K562 (cell line): ENCODE measurements around the gene LMNTD2. TPM values are rescaled to one million over a fixed set of nuclear protein-coding genes. Genes with fewer than 3 reads are reported as not detected.

Source experiments
- CBX2 ChIP-seq: fragments of 200-600 bp; sonication (generic); IDR thresholded peaks from one replicate; pipeline ENCODE4 v1.6.1; 2012; ENCODE audit warnings: mild to moderate bottlenecking, low read length, inconsistent platforms; ENCODE audit not compliant: insufficient read depth, poor library complexity, severe bottlenecking
- MGA ChIP-seq: fragments of 450-650 bp; IDR thresholded peaks from 2 replicates; pipeline ENCODE4 v1.6.1; 2016; ENCODE audit warnings: mild to moderate bottlenecking, moderate library complexity
- NR2C1 ChIP-seq, 2 experiments: fragments of 450-650 bp; IDR thresholded peaks; 2 replicates each; pipeline ENCODE4 v1.6.1; 2017; ENCODE audit warnings: mild to moderate bottlenecking in 2 of 2, antibody characterized with exemption in 1 of 2, inconsistent platforms in 1 of 2, missing compliant biosample characterization in 1 of 2, missing genetic modification characterization in 1 of 2
- SRF ChIP-seq, 2 experiments: fragments of 250-450, 450-650 bp in 1 of 2; sonication (Bioruptor Pico) in 1 of 2; sonication (generic) in 1 of 2; formaldehyde crosslinking; IDR thresholded peaks; 2 replicates each; pipeline versions ENCODE4 v1.5.0 to v1.5.1; 2020 to 2022; ENCODE audit warnings: mild to moderate bottlenecking in 1 of 2, missing genetic modification reagents in 1 of 2
- WHSC1 ChIP-seq: IDR thresholded peaks from one replicate; pipeline ENCODE4 v1.6.1; 2012; ENCODE audit warnings: low read length, control low read depth, inconsistent platforms
- ZNF507 ChIP-seq: conservative IDR thresholded peaks from 2 replicates; pipeline ENCODE4 v1.6.1; 2017; ENCODE audit warnings: missing genetic modification characterization, missing compliant biosample characterization
- polyA plus RNA-seq, 8 experiments: library from polyadenylated mRNA; depleted of rRNA in 4 of 8; stranded (reverse) in 5 of 8; unstranded in 3 of 8; fragments of >200 nt; fragmentation: Nextera tagmentation in 2 of 8; fragmentation: Illumina TruSeq in 1 of 8; extraction: Ambion mirVana in 2 of 8; extraction: Trizol in 1 of 8; gene quantifications; 2 replicates each; pipeline versions ENCODE4 v1.2.1 to v1.2.3, GENCODE V29; 2011 to 2014; ENCODE audit warnings: inconsistent platforms in 1 of 8, missing spikeins in 1 of 8
- total RNA-seq, 7 experiments: library from RNA; depleted of rRNA in 6 of 7; stranded (reverse); fragments of >200 nt in 6 of 7; fragmentation: Illumina TruSeq in 2 of 7; extraction: Trizol in 2 of 7; gene quantifications; 2 replicates each; pipeline versions ENCODE4 v1.2.1 to v1.2.3, GENCODE V29; 2011 to 2021; ENCODE audit warnings: low replicate concordance in 1 of 7

LMNTD2 gene
- total and polyA plus RNA-seq, 9 of the 15 experiments (the other 6 are each of a cell fraction or from before 2014, with no cell fraction given): 0.48 to 4.2 (median 1.5) TPM; not detected in 3

- no peak for TF ChIP-seq MGA
- TF ChIP-seq WHSC1: no peak
- TF ChIP-seq SRF (CRISPR knock-in tag; IDR thresholded peaks at IDR 0.05): 0 out of 4 replicates have a peak, but pooled peaks of 1 of the 2 experiments have one; percentile 6
- TF ChIP-seq NR2C1 (IDR thresholded peaks at IDR 0.05): peak; percentile 72
- peak; percentile 72 for TF ChIP-seq NR2C1 (tag; IDR thresholded peaks at IDR 0.05)
- no peak for TF ChIP-seq CBX2
- TF ChIP-seq ZNF507: no peak
Measured at GRCh38 chr11:560305-561147, at the start of gene LMNTD2, which contains the start of gene RASSF7 (continued).
